ENCODE data around the gene CLDN1. TPM values are rescaled to one million over a fixed set of nuclear protein-coding genes. Genes with fewer than 3 reads are reported as not detected.

Gene CLDN1
- total and polyA plus RNA-seq, 2 of the 13 experiments (the other 11 are each of a cell fraction or from before 2014, with no cell fraction given): 42.7 to 51.6 TPM

GRCh38 chr3:190330936-190331734 lies 8.9 kb upstream of the CLDN1 start (continued):
- TF ChIP-seq ZNF501 (CRISPR knock-in tag; IDR thresholded peaks at IDR 0.05) (no peak), NR2F6 (IDR thresholded peaks at IDR 0.05) (peak; percentile 95), NR2F6 (CRISPR knock-in tag; IDR thresholded peaks at IDR 0.05) (peak; percentile 98), ZNF34 (CRISPR knock-in tag; IDR thresholded peaks at IDR 0.05; ENCODE audit: borderline replicate concordance) (no peak), ZNF383 (CRISPR knock-in tag; IDR thresholded peaks at IDR 0.05; ENCODE audit: borderline replicate concordance) (no peak), NCOA2 (CRISPR knock-in tag; IDR thresholded peaks at IDR 0.05) (peak; percentile 93), NR2F1 (CRISPR knock-in tag; IDR thresholded peaks at IDR 0.05) (peak; percentile 91 to 95), ZNF101 (CRISPR knock-in tag; IDR thresholded peaks at IDR 0.05; ENCODE audit: borderline replicate concordance, low read depth) (no peak), FOSL2 (CRISPR knock-in tag; IDR thresholded peaks at IDR 0.05) (peak; percentile 72), RFXAP (CRISPR knock-in tag; IDR thresholded peaks at IDR 0.05; ENCODE audit: borderline replicate concordance) (no peak), PRPF4 (IDR thresholded peaks at IDR 0.05; ENCODE audit: low read depth, low read length, poor library complexity, severe bottlenecking) (no peak), ZNF367 (CRISPR knock-in tag; IDR thresholded peaks at IDR 0.05; ENCODE audit: borderline replicate concordance) (no peak), ZNF230 (CRISPR knock-in tag; IDR thresholded peaks at IDR 0.05) (no peak), STAT6 (CRISPR knock-in tag; IDR thresholded peaks at IDR 0.05; ENCODE audit: borderline replicate concordance) (peak; percentile 23; the same call in 1 of the 2 replicates), PHF21A (CRISPR knock-in tag; IDR thresholded peaks at IDR 0.05) (peak; percentile 93), ZNF496 (CRISPR knock-in tag; IDR thresholded peaks at IDR 0.05; ENCODE audit: insufficient replicate concordance) (no peak), ZFP36L1 (CRISPR knock-in tag; IDR thresholded peaks at IDR 0.05) (no peak; the same call in 1 of the 2 replicates), CHD4 (IDR thresholded peaks at IDR 0.05; ENCODE audit: borderline replicate concordance, low read length) (no peak), ZNF878 (CRISPR knock-in tag; IDR thresholded peaks at IDR 0.05) (peak; percentile 39; the same call in 1 of the 2 replicates), KDM2A (CRISPR knock-in tag; IDR thresholded peaks at IDR 0.05; ENCODE audit: borderline replicate concordance, low read depth) (no peak), SMAD1 (CRISPR knock-in tag; IDR thresholded peaks at IDR 0.05; ENCODE audit: borderline replicate concordance, low read depth) (no peak), IKZF1 (IDR thresholded peaks at IDR 0.05) (no peak), ZNF432 (CRISPR knock-in tag; IDR thresholded peaks at IDR 0.05; ENCODE audit: borderline replicate concordance) (no peak)
- TF ChIP-seq, protein P1, sequence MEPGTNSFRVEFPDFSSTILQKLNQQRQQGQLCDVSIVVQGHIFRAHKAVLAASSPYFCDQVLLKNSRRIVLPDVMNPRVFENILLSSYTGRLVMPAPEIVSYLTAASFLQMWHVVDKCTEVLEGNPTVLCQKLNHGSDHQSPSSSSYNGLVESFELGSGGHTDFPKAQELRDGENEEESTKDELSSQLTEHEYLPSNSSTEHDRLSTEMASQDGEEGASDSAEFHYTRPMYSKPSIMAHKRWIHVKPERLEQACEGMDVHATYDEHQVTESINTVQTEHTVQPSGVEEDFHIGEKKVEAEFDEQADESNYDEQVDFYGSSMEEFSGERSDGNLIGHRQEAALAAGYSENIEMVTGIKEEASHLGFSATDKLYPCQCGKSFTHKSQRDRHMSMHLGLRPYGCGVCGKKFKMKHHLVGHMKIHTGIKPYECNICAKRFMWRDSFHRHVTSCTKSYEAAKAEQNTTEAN (CRISPR knock-in tag; conservative IDR thresholded peaks at IDR 0.05): no peak
- TF ChIP-seq, protein P2, sequence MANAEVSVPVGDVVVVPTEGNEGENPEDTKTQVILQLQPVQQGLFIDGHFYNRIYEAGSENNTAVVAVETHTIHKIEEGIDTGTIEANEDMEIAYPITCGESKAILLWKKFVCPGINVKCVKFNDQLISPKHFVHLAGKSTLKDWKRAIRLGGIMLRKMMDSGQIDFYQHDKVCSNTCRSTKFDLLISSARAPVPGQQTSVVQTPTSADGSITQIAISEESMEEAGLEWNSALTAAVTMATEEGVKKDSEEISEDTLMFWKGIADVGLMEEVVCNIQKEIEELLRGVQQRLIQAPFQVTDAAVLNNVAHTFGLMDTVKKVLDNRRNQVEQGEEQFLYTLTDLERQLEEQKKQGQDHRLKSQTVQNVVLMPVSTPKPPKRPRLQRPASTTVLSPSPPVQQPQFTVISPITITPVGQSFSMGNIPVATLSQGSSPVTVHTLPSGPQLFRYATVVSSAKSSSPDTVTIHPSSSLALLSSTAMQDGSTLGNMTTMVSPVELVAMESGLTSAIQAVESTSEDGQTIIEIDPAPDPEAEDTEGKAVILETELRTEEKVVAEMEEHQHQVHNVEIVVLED (CRISPR knock-in tag; IDR thresholded peaks at IDR 0.05; ENCODE audit: borderline replicate concordance): peak; percentile 42; the same call in 1 of the 2 replicates
